ENCODE results near the gene MCCC1. TPM values are rescaled to one million over a fixed set of nuclear protein-coding genes. Genes with fewer than 3 reads are reported as not detected.

The MCCC1 gene
- total RNA-seq, 2 experiments from 2014 or later = 31.2 to 38.0 TPM

- ATAC-seq (ENCODE audit: low read depth) = peak; percentile 91
- POLR2A ChIA-PET = interaction anchor here (0.9 to 2.3 kb wide), 6 partner anchors 9 to 119 kb away, joined by 3 to 7 read pairs (median 4); partner anchors contain the start of gene MCCC1
- peak within 1 kb of the TSS; percentile 91 for H3K27ac Mint-ChIP-seq
- H3K27me3 Mint-ChIP-seq = no peaks in the 10 kb centered on the region
- H3K36me3 Mint-ChIP-seq = peaks cover 3% of the 10 kb centered on the region
- H3K9me3 Mint-ChIP-seq = no peaks in the 10 kb centered on the region
- peaks cover 41% of the 10 kb centered on the region for H3K4me1 Mint-ChIP-seq
- DNase-seq = peak; percentile 91
- H3K4me3 Mint-ChIP-seq = peak within 1 kb of the TSS; percentile 97
Measured at GRCh38 chr3:182980204-182981037, 118.9 kb downstream of the MCCC1 start, which contains the start of gene DCUN1D1. DCUN1D1 (minus strand) TSS chr3:182980538; CDS start chr3:182980489, 49 bp downstream.

DNA sequence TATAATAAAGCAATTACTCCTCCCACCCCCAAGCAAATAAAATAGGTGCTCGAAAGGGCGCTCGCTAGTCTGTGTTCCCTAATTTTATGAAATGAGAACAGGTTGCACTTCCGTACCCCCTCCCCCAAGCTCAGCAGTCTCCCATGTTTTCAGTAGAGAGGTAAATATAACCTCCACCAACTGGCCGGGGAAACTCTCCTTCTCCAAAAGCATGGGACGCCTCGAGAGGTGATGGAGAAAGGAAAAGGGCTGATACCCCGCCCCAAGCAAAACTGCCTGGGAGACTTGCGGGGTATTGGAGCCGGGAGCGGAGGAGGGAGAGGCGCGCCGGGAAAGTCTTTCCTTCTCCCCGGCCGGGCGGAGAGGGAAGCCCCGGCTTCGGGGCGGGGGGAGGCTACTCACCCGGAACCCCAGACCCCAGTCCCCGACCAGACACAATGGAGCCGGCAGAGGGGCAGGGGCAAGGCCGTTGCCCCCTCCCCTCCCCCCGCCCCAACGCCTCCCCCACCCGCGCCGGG lies 119.6 kb downstream of the MCCC1 start:
- Mint-ChIP-seq H3K27ac (peak overlapping the region; percentile 91), H3K27me3 (no peaks in the 10 kb centered on the region), H3K4me1 (peaks cover 39% of the 10 kb centered on the region), H3K9me3 (no peaks in the 10 kb centered on the region), H3K4me3 (peak overlapping the region; percentile 97), H3K36me3 (peaks cover 3% of the 10 kb centered on the region)
- peak; percentile 2 for ATAC-seq (ENCODE audit: low read depth)
- DNase-seq = no peak
- POLR2A ChIA-PET = interaction anchor here (0.9 to 2.3 kb wide), 5 partner anchors 9 to 119 kb away, joined by 3 to 7 read pairs (median 5); partner anchors contain the start of gene MCCC1

DNA sequence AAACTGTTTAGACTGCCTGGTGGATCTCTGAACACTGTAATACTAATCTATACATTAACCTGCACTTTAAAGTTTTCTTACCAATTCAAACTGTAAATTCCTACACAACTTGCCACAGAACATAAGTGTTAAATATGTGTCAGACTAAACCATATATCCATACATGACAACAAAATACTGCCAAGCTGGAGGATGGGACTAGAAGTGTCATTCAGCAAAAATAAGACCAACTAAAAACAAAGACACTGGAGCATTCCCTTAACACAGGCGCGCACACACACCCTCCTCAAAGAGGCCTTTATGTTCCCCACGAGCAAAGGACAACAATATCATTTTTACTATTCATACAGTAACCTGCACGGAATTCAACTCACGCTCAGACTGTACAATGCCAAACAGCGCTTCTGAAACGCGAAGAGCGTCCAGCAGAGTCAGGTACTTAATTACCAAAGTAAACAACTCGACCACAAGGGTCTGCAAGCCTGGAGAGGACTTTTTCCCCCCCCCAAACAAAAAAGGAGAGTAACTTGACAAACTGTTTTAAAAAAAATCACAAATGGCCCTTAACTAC lies 120.1 kb downstream of the MCCC1 start:
- POLR2A ChIA-PET = interaction anchor here (0.9 to 2.3 kb wide), 5 partner anchors 9 to 120 kb away, joined by 3 to 7 read pairs (median 5); partner anchors contain the start of gene MCCC1
- ATAC-seq (ENCODE audit: low read depth) (no peak), DNase-seq (no peak)

GRCh38 chr3:182978387-182978786 lies 120.9 kb downstream of the MCCC1 start:
- POLR2A ChIA-PET = interaction anchor here (1.4 to 2.3 kb wide), 2 partner anchors 9 to 68 kb away, joined by 5 to 7 read pairs; no protein-coding TSS in a partner anchor
- ATAC-seq (ENCODE audit: low read depth) = no peak

More for the DNA sequence above, 120.1 kb downstream of the MCCC1 start:
- Mint-ChIP-seq H3K27ac (peak overlapping the region; percentile 91), H3K4me1 (peaks cover 36% of the 10 kb centered on the region), H3K36me3 (peaks cover 3% of the 10 kb centered on the region), H3K9me3 (no peaks in the 10 kb centered on the region), H3K4me3 (peak overlapping the region; percentile 97), H3K27me3 (no peaks in the 10 kb centered on the region)

DNA sequence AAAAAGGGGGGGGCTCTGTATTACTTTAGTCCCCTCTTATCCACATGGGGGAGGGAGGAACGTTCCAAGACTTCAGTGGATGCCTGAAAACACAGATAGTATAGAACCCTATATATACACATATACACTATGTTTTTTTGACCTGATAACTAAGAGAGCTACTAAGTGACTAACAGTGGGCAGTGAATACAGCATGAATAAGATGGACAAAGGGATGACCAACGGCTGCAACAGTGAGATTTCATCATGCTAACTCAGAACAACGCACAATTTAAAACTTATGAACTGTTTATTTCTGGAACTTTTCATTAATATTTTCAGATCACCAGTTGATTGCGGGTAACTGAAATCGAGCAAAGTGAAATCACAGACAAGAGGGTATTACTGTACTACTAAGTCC lies 126.2 kb downstream of the MCCC1 start:
- no peak overlapping the region for H3K4me3 Mint-ChIP-seq
- DNase-seq = no peak
- ATAC-seq (ENCODE audit: low read depth) = no peak
- H3K9me3 Mint-ChIP-seq = no peaks in the 10 kb centered on the region
- no peaks in the 10 kb centered on the region for H3K27me3 Mint-ChIP-seq
- peaks cover 22% of the 10 kb centered on the region for H3K36me3 Mint-ChIP-seq
- POLR2A ChIA-PET = no interaction called here
- peaks cover 41% of the 10 kb centered on the region for H3K4me1 Mint-ChIP-seq
- no peak overlapping the region for H3K27ac Mint-ChIP-seq

More at GRCh38 chr3:182978387-182978786, 120.9 kb downstream of the MCCC1 start:
- Mint-ChIP-seq H3K27ac (no peak overlapping the region), H3K36me3 (peaks cover 3% of the 10 kb centered on the region), H3K4me3 (peak overlapping the region; percentile 97), H3K9me3 (no peaks in the 10 kb centered on the region), H3K4me1 (peaks cover 36% of the 10 kb centered on the region), H3K27me3 (no peaks in the 10 kb centered on the region)
- DNase-seq = no peak

DNA sequence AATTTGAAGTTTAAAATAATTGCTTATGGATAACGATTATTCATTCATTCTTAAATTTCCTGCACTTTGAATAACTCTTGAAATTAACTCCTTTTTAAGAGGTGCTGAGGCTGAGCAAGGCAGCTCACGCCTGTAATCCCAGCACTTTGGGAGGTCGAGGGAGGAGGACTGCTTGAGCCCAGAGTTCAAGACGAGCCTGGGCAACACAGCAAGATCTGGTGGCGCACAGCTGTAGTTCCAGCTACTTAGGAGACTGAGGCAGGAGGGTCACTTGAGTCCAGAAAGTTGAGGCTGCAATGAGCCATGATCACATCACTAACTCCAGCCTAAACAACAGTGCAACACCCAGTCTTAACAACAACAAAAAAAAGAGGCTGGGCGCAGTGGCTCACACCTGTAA lies 126.9 kb downstream of the MCCC1 start:
- no peaks in the 10 kb centered on the region for H3K27me3 Mint-ChIP-seq
- H3K4me3 Mint-ChIP-seq = no peak overlapping the region
- H3K4me1 Mint-ChIP-seq = peaks cover 45% of the 10 kb centered on the region
- POLR2A ChIA-PET = no interaction called here
- no peak overlapping the region for H3K27ac Mint-ChIP-seq
- DNase-seq (no peak), ATAC-seq (ENCODE audit: low read depth) (no peak)
- peaks cover 26% of the 10 kb centered on the region for H3K36me3 Mint-ChIP-seq
- H3K9me3 Mint-ChIP-seq = no peaks in the 10 kb centered on the region

GRCh38 chr3:182971637-182972036 lies 127.7 kb downstream of the MCCC1 start:
- POLR2A ChIA-PET = no interaction called here
- Mint-ChIP-seq H3K36me3 (peaks cover 26% of the 10 kb centered on the region), H3K4me3 (no peak overlapping the region), H3K27ac (no peak overlapping the region), H3K27me3 (no peaks in the 10 kb centered on the region), H3K4me1 (peaks cover 44% of the 10 kb centered on the region), H3K9me3 (no peaks in the 10 kb centered on the region)
- no peak for DNase-seq
- no peak for ATAC-seq (ENCODE audit: low read depth)

DNA sequence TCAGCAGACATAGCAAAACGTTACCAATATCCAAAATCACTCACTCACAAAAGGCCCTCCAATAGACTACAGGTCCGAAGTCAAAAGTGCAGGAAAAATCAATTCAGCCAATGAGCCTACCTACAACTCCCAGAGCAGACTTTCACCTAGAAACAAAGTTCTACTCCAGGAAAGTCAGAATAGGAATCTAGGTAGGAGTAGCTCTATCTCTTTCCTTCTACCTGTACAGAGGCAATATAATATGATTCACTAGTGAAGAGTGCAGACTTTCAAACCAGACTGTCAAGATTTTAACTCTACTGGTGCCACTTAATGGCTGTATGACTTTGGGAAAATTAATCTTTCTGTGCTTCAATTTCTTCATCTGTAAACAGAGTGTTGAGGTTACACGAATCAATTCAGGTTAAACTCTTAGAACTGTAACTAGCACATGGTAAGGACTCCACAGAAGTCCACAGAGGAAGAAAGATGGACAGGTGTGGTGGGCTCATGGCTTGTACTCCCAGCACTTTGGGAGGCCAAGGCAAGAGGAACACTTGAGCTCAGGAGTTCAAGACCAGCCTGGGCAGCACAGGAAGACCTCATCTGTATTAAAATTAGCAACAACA lies 128.4 kb downstream of the MCCC1 start:
- Mint-ChIP-seq H3K4me3 (no peak overlapping the region), H3K9me3 (no peaks in the 10 kb centered on the region), H3K36me3 (peaks cover 26% of the 10 kb centered on the region), H3K27me3 (no peaks in the 10 kb centered on the region), H3K27ac (no peak overlapping the region), H3K4me1 (peaks cover 45% of the 10 kb centered on the region)
- no peak for ATAC-seq (ENCODE audit: low read depth)
- POLR2A ChIA-PET = interaction anchor here (1.4 kb wide), 1 partner anchor 9 kb away, joined by 5 read pairs; no protein-coding TSS in a partner anchor
- DNase-seq = no peak

DNA sequence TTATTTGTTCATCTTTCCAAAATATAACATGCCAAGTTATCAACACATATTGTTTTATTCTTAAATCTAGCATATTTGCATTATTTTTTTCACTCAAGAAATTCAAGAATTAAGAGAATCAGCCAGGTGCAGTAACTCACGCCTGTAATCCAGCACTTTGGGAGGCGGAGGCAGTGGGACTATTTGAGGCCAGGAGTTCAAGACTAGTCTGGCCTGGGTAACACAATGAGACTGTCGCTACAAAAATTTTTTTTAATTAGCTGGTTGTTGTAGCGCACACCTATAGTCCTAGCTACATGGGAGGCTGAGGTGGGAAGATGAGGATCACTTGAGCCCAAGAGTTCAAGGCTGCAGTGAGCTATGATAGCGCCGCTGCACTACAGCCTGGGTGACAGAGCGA lies 129.4 kb downstream of the MCCC1 start:
- H3K9me3 Mint-ChIP-seq = no peaks in the 10 kb centered on the region
- peaks cover 30% of the 10 kb centered on the region for H3K36me3 Mint-ChIP-seq
- H3K4me3 Mint-ChIP-seq = no peak overlapping the region
- no peak overlapping the region for H3K27ac Mint-ChIP-seq
- H3K4me1 Mint-ChIP-seq = peaks cover 48% of the 10 kb centered on the region
- POLR2A ChIA-PET = interaction anchor here (1.4 to 1.6 kb wide), 2 partner anchors 9 to 10 kb away, joined by 5 to 7 read pairs; no protein-coding TSS in a partner anchor
- no peak for ATAC-seq (ENCODE audit: low read depth)
- H3K27me3 Mint-ChIP-seq = no peaks in the 10 kb centered on the region
- no peak for DNase-seq

- Mint-ChIP-seq H3K4me3 (no peak overlapping the region), H3K27me3 (no peaks in the 10 kb centered on the region), H3K27ac (no peak overlapping the region), H3K4me1 (peaks cover 50% of the 10 kb centered on the region), H3K36me3 (peaks cover 34% of the 10 kb centered on the region), H3K9me3 (no peaks in the 10 kb centered on the region)
- POLR2A ChIA-PET = interaction anchor here (1.6 to 1.7 kb wide), 2 partner anchors 10 to 11 kb away, joined by 5 to 7 read pairs; partner anchors contain the start of gene DCUN1D1
- DNase-seq = no peak
- ATAC-seq (ENCODE audit: low read depth) = no peak
Measured at GRCh38 chr3:182969277-182969676, 130.0 kb downstream of the MCCC1 start.

- H3K27me3 Mint-ChIP-seq = no peaks in the 10 kb centered on the region
- ATAC-seq (ENCODE audit: low read depth) = peak; percentile 92
- POLR2A ChIA-PET = interaction anchor here (0.5 to 1.7 kb wide), 2 partner anchors 13 to 105 kb away, joined by 4 to 5 read pairs; partner anchors contain the start of gene DCUN1D1
- H3K4me1 Mint-ChIP-seq = peaks cover 52% of the 10 kb centered on the region
- DNase-seq = no peak
- peak overlapping the region; percentile 86 for H3K27ac Mint-ChIP-seq
- peaks cover 33% of the 10 kb centered on the region for H3K36me3 Mint-ChIP-seq
- H3K9me3 Mint-ChIP-seq = no peaks in the 10 kb centered on the region
- H3K4me3 Mint-ChIP-seq = peak overlapping the region; percentile 73
Measured at GRCh38 chr3:182967218-182968204, 131.8 kb downstream of the MCCC1 start.

DNA sequence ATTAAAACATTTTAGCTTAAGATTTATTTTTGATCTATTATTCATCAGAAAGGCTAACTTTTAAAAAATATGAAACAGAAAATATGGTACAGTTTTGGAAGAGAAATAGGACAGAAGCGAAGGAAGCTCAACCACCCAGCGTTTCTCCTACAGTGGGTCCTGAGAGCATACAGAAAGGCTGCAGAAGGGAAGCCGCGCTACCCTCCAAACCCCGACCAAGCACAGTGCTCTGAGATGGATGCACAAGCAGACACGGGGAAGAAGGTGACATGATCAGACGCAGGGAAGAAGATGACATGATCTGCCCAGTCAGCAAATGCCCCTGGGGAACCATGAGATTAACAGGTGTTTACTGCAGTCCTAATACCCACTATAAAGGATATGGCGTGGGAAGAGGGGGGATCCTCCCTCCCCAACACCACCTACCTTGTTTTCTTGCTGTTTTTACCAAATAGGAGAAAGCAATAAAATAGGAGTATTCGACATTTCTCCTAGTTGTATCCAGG lies 133.4 kb downstream of the MCCC1 start:
- DNase-seq (no peak), ATAC-seq (ENCODE audit: low read depth) (no peak)
- peaks cover 46% of the 10 kb centered on the region for H3K4me1 Mint-ChIP-seq
- POLR2A ChIA-PET = no interaction called here
- no peaks in the 10 kb centered on the region for H3K27me3 Mint-ChIP-seq
- H3K27ac Mint-ChIP-seq = no peak overlapping the region
- H3K4me3 Mint-ChIP-seq = no peak overlapping the region
- H3K36me3 Mint-ChIP-seq = peaks cover 32% of the 10 kb centered on the region
- H3K9me3 Mint-ChIP-seq = no peaks in the 10 kb centered on the region
